Neutrophil (primary cell): Measurements from ENCODE around the gene IFI27.

Source experiments
- H3K27ac ChIP-seq: fragments of 200-600 bp; sonication (generic); 2 replicates; pipeline ENCODE4 v1.5.1; 2016; ENCODE audit warnings: mild to moderate bottlenecking, moderate library complexity
- H3K27me3 ChIP-seq: fragments of 200-600 bp; sonication (generic); 2 replicates; pipeline ENCODE4 v1.6.0; 2016; ENCODE audit warnings: mild to moderate bottlenecking
- H3K36me3 ChIP-seq: fragments of 200-600 bp; sonication (generic); 2 replicates; pipeline ENCODE4 v1.5.1; 2017
- H3K4me1 ChIP-seq, 2 experiments: fragments of 200-600 bp in 1 of 2; sonication (generic) in 1 of 2; 1 replicate in 1 of 2; 2 replicates in 1 of 2; pipeline versions ENCODE4 v1.5.1 to v1.6.1; 2013 to 2016; ENCODE audit warnings: low read depth in 1 of 2, low read length in 1 of 2, mild to moderate bottlenecking in 1 of 2, moderate library complexity in 1 of 2; ENCODE audit not compliant: control insufficient read depth in 1 of 2, insufficient read depth in 1 of 2
- H3K4me3 ChIP-seq, 2 experiments: fragments of 200-600 bp in 1 of 2; sonication (generic) in 1 of 2; 1 replicate in 1 of 2; 2 replicates in 1 of 2; pipeline ENCODE4 v1.5.1; 2013 to 2016; ENCODE audit warnings: low read depth in 1 of 2, low read length in 1 of 2, mild to moderate bottlenecking in 1 of 2, moderate library complexity in 1 of 2
- H3K9me3 ChIP-seq: fragments of 200-600 bp; sonication (generic); 2 replicates; pipeline ENCODE4 v1.5.1; 2016
- TF ChIP-seq, protein P1 (sequence below): fragments of 200-600 bp; sonication (generic); IDR thresholded peaks from 2 replicates; pipeline ENCODE4 v1.5.1; 2016; ENCODE audit warnings: antibody characterized with exemption

The IFI27 gene

DNA sequence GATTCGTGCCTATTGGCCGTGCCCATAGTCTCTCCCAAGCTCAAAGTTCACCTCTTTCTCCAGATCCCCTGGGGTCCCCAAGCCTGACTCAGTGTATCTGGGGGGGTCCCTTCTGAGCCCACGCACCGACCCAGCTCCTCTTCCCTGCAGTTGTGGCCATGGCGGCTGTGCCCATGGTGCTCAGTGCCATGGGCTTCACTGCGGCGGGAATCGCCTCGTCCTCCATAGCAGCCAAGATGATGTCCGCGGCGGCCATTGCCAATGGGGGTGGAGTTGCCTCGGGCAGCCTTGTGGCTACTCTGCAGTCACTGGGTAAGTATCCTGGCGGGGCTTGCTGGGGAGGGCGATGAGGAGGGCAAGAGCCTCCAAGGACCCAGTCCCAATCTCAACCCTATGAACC lies 5.1 kb downstream of the IFI27 start:
- H3K4me3 ChIP-seq: no peak overlapping the region
- no peaks in the 10 kb centered on the region for H3K9me3 ChIP-seq
- no peaks in the 10 kb centered on the region for H3K36me3 ChIP-seq
- H3K4me1 ChIP-seq: no peaks in the 10 kb centered on the region
- H3K27ac ChIP-seq: no peak overlapping the region
- TF ChIP-seq, protein P1, sequence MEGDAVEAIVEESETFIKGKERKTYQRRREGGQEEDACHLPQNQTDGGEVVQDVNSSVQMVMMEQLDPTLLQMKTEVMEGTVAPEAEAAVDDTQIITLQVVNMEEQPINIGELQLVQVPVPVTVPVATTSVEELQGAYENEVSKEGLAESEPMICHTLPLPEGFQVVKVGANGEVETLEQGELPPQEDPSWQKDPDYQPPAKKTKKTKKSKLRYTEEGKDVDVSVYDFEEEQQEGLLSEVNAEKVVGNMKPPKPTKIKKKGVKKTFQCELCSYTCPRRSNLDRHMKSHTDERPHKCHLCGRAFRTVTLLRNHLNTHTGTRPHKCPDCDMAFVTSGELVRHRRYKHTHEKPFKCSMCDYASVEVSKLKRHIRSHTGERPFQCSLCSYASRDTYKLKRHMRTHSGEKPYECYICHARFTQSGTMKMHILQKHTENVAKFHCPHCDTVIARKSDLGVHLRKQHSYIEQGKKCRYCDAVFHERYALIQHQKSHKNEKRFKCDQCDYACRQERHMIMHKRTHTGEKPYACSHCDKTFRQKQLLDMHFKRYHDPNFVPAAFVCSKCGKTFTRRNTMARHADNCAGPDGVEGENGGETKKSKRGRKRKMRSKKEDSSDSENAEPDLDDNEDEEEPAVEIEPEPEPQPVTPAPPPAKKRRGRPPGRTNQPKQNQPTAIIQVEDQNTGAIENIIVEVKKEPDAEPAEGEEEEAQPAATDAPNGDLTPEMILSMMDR: no peak
- H3K27me3 ChIP-seq: peaks cover 36% of the 10 kb centered on the region

DNA sequence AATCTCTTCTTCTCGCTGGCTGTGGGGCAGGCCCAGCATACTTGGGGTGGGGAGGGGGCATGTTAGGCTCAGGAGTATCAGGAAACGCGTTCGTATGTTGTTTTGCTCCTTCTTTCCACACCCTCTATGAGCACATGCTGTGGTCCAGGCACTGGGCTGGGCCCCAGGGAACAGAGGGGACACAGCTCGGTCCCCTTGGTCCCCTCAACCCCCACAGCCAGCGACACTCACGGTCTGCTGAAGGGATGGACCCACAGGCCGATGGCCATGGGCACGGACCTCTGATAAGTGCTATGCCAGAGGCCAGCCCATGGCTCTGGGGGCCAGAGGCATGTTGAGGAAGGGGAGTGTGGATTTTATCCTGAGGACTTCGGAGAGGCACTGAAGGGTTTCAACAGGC lies 6.2 kb downstream of the IFI27 start:
- H3K4me1 ChIP-seq: no peaks in the 10 kb centered on the region

DNA sequence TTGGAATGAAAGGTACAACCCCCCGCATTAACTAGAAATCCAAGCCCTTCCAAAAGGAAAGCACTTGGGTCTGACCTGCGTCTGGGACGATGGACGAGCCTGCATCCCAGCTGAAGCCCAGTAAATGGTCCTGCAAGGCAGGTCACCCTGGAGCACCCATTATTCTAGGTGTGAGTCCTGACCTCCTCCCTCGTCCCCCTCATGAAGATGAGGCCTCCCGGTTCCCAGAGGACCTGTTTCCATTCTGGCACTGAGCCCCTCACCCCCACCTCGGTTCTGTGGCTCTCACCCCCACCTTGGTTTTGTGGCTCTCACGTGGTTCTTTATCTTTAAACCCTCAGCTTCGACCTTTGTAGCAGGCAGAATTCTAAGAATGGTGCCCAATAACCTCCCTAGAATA lies 7.3 kb downstream of the IFI27 start:
- no peak overlapping the region for H3K27ac ChIP-seq
- H3K9me3 ChIP-seq: no peaks in the 10 kb centered on the region
- peaks cover 43% of the 10 kb centered on the region for H3K27me3 ChIP-seq
- H3K4me3 ChIP-seq: no peak overlapping the region
- H3K36me3 ChIP-seq: no peaks in the 10 kb centered on the region
- H3K4me1 ChIP-seq: no peaks in the 10 kb centered on the region
- TF ChIP-seq, protein P1: no peak

More for the DNA sequence above, 6.2 kb downstream of the IFI27 start:
- no peaks in the 10 kb centered on the region for H3K36me3 ChIP-seq
- TF ChIP-seq, protein P1: no peak
- no peak overlapping the region for H3K4me3 ChIP-seq
- peaks cover 36% of the 10 kb centered on the region for H3K27me3 ChIP-seq
- H3K9me3 ChIP-seq: no peaks in the 10 kb centered on the region
- H3K27ac ChIP-seq: no peak overlapping the region

DNA sequence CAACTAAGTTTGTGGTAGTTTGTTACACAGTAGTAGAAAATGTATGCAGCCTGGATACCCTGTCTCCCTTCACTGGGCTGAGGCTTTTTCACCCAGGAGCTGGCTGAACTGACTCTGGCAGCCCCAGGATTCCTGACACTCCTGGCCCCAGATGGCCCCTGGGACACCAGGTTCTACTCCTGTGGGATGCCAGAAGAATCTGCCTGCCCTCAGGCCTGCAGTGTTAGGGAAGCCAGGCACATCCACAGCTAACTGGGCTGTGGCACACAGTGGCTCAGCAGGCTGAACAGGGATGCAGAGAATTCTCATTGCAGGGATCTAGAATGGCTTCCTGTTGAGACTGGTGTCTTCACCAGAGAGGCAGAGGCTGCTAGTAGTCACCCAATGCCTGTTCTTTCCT lies 8.5 kb downstream of the IFI27 start:
- H3K27me3 ChIP-seq: peaks cover 39% of the 10 kb centered on the region
- TF ChIP-seq, protein P1: no peak

DNA sequence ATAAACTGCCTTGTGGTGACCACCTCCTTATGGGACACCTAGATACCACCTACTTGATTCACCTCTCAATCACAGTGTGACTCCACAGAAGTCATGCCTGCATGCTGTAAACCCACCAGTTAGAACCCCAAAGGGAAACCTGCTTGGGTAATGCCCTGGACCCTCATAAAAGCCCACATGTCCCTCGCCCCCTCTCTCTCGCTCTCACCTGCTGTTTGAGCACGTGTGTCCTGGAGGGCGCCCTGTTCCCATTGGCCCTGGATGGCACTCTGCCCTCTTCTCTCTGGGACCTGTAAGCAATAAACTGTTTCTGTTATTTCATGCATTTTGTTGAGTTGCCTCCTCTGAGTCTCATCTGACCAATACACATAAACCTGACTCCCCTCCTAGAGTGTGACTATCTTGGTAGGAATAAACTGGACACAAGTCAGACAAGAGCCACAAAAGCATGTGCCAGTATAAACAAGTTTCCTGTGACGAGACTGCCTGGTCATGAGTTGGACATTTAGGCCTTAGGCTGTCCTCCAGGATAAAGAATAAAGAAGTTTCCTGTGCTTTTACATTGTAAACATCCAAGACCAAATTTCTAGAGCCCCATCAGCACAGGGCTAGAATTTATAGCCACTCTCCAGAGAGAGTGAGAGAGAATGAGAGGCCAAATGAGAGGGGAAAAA lies 10.3 kb downstream of the IFI27 start:
- no peaks in the 10 kb centered on the region for H3K4me1 ChIP-seq
- no peaks in the 10 kb centered on the region for H3K36me3 ChIP-seq
- no peaks in the 10 kb centered on the region for H3K9me3 ChIP-seq
- H3K27ac ChIP-seq: no peak overlapping the region
- TF ChIP-seq, protein P1: no peak
- H3K27me3 ChIP-seq: peaks cover 21% of the 10 kb centered on the region
- H3K4me3 ChIP-seq: no peak overlapping the region

More for the DNA sequence above, 8.5 kb downstream of the IFI27 start:
- Histone ChIP-seq H3K4me3 (no peak overlapping the region), H3K9me3 (no peaks in the 10 kb centered on the region), H3K4me1 (no peaks in the 10 kb centered on the region), H3K27ac (no peak overlapping the region), H3K36me3 (no peaks in the 10 kb centered on the region)
